Measurements from ENCODE around the gene ZNF613. TPM values are rescaled to one million over a fixed set of nuclear protein-coding genes. Genes with fewer than 3 reads are reported as not detected.
"Not testable (repeated sequence)": the region's sequence is repeated elsewhere in the genome, so short reads cannot be mapped to it uniquely, and the experiment has no call there.

The ZNF613 gene
- total and polyA plus RNA-seq, 2 of the 13 experiments (the other 11 are each of a cell fraction or from before 2014, with no cell fraction given) = 3.6 to 8.3 TPM

DNA sequence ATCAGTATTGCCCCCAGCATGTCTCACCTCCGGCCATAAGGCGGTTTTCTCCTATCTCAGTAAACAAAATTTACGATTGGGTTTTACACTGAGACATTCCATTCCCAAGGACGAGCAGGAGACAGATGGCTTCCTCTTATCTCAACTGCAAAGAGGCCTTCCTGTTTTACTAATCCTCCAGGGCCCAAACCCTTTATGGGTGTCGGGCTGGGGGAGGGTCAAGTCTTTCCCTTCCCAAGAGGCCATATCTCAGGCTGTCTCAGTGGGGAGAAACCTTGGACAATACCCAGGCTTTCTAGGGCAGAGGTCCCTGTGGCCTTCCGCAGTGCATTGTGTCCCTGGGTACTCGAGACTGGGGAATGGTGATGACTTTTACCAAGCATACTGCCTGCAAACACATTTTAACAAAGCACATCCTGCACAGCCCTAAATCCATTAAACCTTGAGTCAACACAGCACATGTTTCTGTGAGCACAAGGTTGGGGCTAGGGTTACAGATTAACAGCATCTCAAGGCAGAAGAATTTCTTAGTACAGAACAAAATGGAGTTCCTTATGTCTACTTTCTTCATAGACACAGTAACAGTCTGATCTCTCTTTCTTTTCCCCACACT lies 33.5 kb downstream of the ZNF613 start (continued):
- 0 out of 2 replicates have a peak, but pooled peaks have one; percentile 32 for TF ChIP-seq ARNT2 (CRISPR knock-in tag; IDR thresholded peaks at IDR 0.05; ENCODE audit: low read depth)
- TF ChIP-seq GATAD2A (CRISPR knock-in tag; IDR thresholded peaks at IDR 0.05) = peak; percentile 74
- TF ChIP-seq, protein P1, sequence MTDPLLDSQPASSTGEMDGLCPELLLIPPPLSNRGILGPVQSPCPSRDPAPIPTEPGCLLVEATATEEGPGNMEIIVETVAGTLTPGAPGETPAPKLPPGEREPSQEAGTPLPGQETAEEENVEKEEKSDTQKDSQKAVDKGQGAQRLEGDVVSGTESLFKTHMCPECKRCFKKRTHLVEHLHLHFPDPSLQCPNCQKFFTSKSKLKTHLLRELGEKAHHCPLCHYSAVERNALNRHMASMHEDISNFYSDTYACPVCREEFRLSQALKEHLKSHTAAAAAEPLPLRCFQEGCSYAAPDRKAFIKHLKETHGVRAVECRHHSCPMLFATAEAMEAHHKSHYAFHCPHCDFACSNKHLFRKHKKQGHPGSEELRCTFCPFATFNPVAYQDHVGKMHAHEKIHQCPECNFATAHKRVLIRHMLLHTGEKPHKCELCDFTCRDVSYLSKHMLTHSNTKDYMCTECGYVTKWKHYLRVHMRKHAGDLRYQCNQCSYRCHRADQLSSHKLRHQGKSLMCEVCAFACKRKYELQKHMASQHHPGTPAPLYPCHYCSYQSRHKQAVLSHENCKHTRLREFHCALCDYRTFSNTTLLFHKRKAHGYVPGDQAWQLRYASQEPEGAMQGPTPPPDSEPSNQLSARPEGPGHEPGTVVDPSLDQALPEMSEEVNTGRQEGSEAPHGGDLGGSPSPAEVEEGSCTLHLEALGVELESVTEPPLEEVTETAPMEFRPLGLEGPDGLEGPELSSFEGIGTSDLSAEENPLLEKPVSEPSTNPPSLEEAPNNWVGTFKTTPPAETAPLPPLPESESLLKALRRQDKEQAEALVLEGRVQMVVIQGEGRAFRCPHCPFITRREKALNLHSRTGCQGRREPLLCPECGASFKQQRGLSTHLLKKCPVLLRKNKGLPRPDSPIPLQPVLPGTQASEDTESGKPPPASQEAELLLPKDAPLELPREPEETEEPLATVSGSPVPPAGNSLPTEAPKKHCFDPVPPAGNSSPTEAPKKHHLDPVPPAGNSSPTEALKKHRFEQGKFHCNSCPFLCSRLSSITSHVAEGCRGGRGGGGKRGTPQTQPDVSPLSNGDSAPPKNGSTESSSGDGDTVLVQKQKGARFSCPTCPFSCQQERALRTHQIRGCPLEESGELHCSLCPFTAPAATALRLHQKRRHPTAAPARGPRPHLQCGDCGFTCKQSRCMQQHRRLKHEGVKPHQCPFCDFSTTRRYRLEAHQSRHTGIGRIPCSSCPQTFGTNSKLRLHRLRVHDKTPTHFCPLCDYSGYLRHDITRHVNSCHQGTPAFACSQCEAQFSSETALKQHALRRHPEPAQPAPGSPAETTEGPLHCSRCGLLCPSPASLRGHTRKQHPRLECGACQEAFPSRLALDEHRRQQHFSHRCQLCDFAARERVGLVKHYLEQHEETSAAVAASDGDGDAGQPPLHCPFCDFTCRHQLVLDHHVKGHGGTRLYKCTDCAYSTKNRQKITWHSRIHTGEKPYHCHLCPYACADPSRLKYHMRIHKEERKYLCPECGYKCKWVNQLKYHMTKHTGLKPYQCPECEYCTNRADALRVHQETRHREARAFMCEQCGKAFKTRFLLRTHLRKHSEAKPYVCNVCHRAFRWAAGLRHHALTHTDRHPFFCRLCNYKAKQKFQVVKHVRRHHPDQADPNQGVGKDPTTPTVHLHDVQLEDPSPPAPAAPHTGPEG (CRISPR knock-in tag; IDR thresholded peaks at IDR 0.05) = 0 out of 2 replicates have a peak, but pooled peaks have one; percentile 73
- TF ChIP-seq, protein P2, sequence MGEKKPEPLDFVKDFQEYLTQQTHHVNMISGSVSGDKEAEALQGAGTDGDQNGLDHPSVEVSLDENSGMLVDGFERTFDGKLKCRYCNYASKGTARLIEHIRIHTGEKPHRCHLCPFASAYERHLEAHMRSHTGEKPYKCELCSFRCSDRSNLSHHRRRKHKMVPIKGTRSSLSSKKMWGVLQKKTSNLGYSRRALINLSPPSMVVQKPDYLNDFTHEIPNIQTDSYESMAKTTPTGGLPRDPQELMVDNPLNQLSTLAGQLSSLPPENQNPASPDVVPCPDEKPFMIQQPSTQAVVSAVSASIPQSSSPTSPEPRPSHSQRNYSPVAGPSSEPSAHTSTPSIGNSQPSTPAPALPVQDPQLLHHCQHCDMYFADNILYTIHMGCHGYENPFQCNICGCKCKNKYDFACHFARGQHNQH (CRISPR knock-in tag; IDR thresholded peaks at IDR 0.05) = 0 out of 2 replicates have a peak, but pooled peaks have one; percentile 17
- TF ChIP-seq ZNF256 (CRISPR knock-in tag; conservative IDR thresholded peaks at IDR 0.05) = 0 out of 2 replicates have a peak, but pooled peaks have one; percentile 40
- 0 out of 2 replicates have a peak, but pooled peaks have one; percentile 6 for TF ChIP-seq NAIF1 (CRISPR knock-in tag; IDR thresholded peaks at IDR 0.05; ENCODE audit: borderline replicate concordance)
- TF ChIP-seq, protein P3, sequence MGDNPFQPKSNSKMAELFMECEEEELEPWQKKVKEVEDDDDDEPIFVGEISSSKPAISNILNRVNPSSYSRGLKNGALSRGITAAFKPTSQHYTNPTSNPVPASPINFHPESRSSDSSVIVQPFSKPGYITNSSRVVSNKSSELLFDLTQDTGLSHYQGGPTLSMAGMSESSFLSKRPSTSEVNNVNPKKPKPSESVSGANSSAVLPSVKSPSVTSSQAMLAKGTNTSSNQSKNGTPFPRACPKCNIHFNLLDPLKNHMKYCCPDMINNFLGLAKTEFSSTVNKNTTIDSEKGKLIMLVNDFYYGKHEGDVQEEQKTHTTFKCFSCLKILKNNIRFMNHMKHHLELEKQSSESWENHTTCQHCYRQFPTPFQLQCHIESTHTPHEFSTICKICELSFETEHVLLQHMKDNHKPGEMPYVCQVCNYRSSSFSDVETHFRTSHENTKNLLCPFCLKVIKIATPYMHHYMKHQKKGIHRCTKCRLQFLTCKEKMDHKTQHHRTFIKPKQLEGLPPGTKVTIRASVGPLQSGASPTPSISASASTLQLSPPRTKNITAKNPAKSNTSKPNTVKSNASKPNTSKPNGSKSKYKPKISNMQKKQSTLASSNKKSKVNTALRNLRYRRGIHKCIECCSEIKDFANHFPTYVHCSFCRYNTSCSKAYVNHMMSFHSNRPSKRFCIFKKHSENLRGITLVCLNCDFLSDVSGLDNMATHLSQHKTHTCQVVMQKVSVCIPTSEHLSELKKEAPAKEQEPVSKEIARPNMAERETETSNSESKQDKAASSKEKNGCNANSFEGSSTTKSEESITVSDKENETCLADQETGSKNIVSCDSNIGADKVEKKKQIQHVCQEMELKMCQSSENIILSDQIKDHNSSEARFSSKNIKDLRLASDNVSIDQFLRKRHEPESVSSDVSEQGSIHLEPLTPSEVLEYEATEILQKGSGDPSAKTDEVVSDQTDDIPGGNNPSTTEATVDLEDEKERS (CRISPR knock-in tag; IDR thresholded peaks at IDR 0.05) = 0 out of 2 replicates have a peak, but pooled peaks have one; percentile 34
- TF ChIP-seq ETV5 (CRISPR knock-in tag; IDR thresholded peaks at IDR 0.05; ENCODE audit: borderline replicate concordance) = peak; percentile 69
- 0 out of 2 replicates have a peak, but pooled peaks have one; percentile 14 for TF ChIP-seq STAT5B (CRISPR knock-in tag; IDR thresholded peaks at IDR 0.05)
- 0 out of 2 replicates have a peak, but pooled peaks have one; percentile 32 for TF ChIP-seq HMG20B (CRISPR knock-in tag; conservative IDR thresholded peaks at IDR 0.05)
- TF ChIP-seq ZNF501 (CRISPR knock-in tag; IDR thresholded peaks at IDR 0.05) = peak; percentile 47; the same call in 1 of the 2 replicates
- TF ChIP-seq, protein P4, sequence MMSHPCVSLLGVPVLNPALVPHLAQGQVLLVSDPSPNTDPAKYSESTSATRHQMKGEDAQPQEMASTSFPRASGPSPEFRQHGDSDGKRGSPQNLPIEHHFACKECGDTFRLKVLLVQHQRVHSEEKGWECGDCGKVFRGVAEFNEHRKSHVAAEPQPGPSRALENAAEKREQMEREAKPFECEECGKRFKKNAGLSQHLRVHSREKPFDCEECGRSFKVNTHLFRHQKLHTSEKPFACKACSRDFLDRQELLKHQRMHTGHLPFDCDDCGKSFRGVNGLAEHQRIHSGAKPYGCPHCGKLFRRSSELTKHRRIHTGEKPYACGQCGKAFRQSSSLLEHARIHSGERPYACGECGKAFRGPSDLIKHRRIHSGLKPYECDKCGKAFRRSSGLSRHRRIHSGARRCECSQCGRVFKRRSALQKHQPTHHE (CRISPR knock-in tag; IDR thresholded peaks at IDR 0.05; ENCODE audit: borderline replicate concordance) = peak; percentile 55; the same call in 1 of the 2 replicates
- peak; percentile 36; the same call in 1 of the 2 replicates for TF ChIP-seq NR2F6 (IDR thresholded peaks at IDR 0.05)
- TF ChIP-seq NR2F6 (CRISPR knock-in tag; IDR thresholded peaks at IDR 0.05) = not testable (repeated sequence)
- TF ChIP-seq RXRA (CRISPR knock-in tag; IDR thresholded peaks at IDR 0.05) = peak; percentile 64; the same call in 1 of the 2 replicates
- peak; percentile 69; the same call in 1 of the 2 replicates for TF ChIP-seq ZNF143 (CRISPR knock-in tag; IDR thresholded peaks at IDR 0.05)
- TF ChIP-seq ZNF264 (CRISPR knock-in tag; IDR thresholded peaks at IDR 0.05) = peak; percentile 66; the same call in 1 of the 2 replicates
- TF ChIP-seq ZBTB7B (CRISPR knock-in tag; IDR thresholded peaks at IDR 0.05) = peak; percentile 23; the same call in 1 of the 2 replicates
